Activated B cell treated with CpG ODN at 0.5 μM for 24 hours (primary cell): ENCODE measurements around the gene MIPEP. TPM values are rescaled to one million over a fixed set of nuclear protein-coding genes. Genes with fewer than 3 reads are reported as not detected.

Source experiments
- ATAC-seq: fragments of 200-7000 bp; cut with Tn5 transposase; one replicate; pipeline ENCODE4 v1.10.0; 2021; ENCODE audit warnings: low read depth, mild to moderate bottlenecking, moderate library complexity
- CTCF ChIA-PET: fragments of 350-600 bp; sonication (Branson Sonifier 250); formaldehyde crosslinking; loops from one replicate; lab custom pipeline; 2021; ENCODE audit warnings: antibody characterized with exemption; lab: Charles Lee
- POLR2A ChIA-PET: fragments of 350-600 bp; sonication (Branson Sonifier 250); formaldehyde crosslinking; loops from one replicate; lab custom pipeline; 2021; ENCODE audit warnings: antibody characterized with exemption; lab: Charles Lee
- DNase-seq: peaks from one replicate; pipeline ENCODE4 v3.0.0; 2022
- H3K27ac Mint-ChIP-seq: one replicate; pipeline ENCODE4 v1.8.0; 2020; ENCODE audit warnings: mixed read lengths
- H3K27me3 Mint-ChIP-seq: one replicate; pipeline ENCODE4 v1.8.0; 2021; ENCODE audit warnings: mixed read lengths
- H3K36me3 Mint-ChIP-seq: one replicate; pipeline ENCODE4 v1.8.0; 2021; ENCODE audit warnings: low read depth, mixed read lengths
- H3K4me1 Mint-ChIP-seq: one replicate; pipeline ENCODE4 v1.8.0; 2021; ENCODE audit warnings: mixed read lengths
- H3K4me3 Mint-ChIP-seq: one replicate; pipeline ENCODE4 v1.8.0; 2020; ENCODE audit warnings: mild to moderate bottlenecking, mixed read lengths
- H3K9me3 Mint-ChIP-seq: one replicate; pipeline ENCODE4 v1.8.0; 2020; ENCODE audit warnings: mixed read lengths
- CTCF ChIP-seq: fragments of 200-600 bp; IDR thresholded peaks from one replicate; pipeline ENCODE4 v1.8.0; 2022; ENCODE audit warnings: antibody characterized with exemption, mild to moderate bottlenecking
- intact Hi-C: fragments of 100-400 bp; cut with micrococcal nuclease; formaldehyde crosslinking; loops from one replicate; pipeline ENCODE4 v1.15.1; 2024
- total RNA-seq: library from RNA; stranded (reverse); gene quantifications from 2 replicates; pipeline ENCODE4 v1.2.3, GENCODE V29; 2022

The MIPEP gene
- total RNA-seq, 1 donor from 2014 or later: 19.7 TPM

DNA sequence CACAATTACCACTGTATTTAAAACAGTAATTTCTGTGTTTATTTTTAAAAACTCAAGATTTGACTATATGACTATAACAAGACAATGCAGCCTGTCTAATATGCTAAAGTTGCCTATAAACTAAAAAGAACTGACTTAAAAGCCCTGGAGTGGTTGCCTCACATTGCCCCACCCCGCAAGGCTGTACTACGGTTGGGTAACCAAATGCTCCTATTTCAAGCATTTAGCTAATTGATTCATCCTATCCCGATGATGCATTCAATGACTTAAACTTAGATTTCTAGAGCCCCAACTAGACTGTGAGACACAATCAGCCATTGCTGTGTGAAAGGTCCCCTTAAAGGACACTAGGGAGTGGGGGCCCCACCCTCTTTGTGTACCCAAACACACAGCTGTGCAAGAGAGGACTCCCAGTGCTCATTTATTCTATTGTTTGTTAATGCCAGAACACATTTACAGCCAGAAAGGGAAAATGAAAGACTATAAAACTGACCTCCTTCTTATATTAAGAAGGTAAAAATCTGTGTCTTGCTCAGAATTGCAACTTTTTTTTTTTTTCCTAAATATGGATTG lies 66.9 kb downstream of the MIPEP start:
- ATAC-seq (no peak), DNase-seq (no peak)
- intact Hi-C loops: no loop called here
- Mint-ChIP-seq H3K27ac (no peak overlapping the region), H3K4me1 (peaks cover 10% of the 10 kb centered on the region), H3K27me3 (no peaks in the 10 kb centered on the region), H3K36me3 (peaks cover 42% of the 10 kb centered on the region), H3K4me3 (no peak overlapping the region), H3K9me3 (peaks cover 11% of the 10 kb centered on the region)
- no peak for TF ChIP-seq CTCF
- POLR2A ChIA-PET: no interaction called here
- CTCF ChIA-PET: no interaction called here

DNA sequence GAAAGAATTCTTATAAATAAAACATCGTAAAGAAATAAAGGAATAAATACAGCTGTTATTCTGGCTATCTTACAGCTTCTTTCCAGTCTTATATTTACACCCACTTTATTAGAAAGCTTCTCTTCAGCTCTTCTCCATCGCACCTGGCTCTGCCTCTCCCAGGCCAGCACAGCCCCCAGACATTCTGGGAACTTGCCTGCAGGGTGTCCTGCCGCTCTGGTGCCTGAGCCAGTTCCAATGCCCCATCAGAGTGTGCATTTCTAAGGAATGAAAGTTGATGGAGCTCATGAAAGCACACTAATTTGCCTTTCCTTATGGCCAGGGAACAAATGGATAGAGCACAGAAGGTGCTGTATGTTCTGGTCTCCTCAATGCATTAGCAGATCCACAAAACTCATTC lies 68.7 kb downstream of the MIPEP start:
- Mint-ChIP-seq H3K36me3 (peaks cover 33% of the 10 kb centered on the region), H3K4me3 (no peak overlapping the region), H3K27ac (no peak overlapping the region), H3K9me3 (peaks cover 10% of the 10 kb centered on the region), H3K27me3 (no peaks in the 10 kb centered on the region), H3K4me1 (peaks cover 12% of the 10 kb centered on the region)
- ATAC-seq: no peak
- POLR2A ChIA-PET: no interaction called here
- CTCF ChIA-PET: interaction anchor here (1.4 kb wide), 1 partner anchor 9 kb away, joined by 4 read pairs; no protein-coding TSS in a partner anchor
- no peak for TF ChIP-seq CTCF
- no peak for DNase-seq
- intact Hi-C loops: loop anchor here (1.0 kb wide), 1 partner anchor 9 kb away; no protein-coding TSS in a partner anchor

GRCh38 chr13:23817830-23818229 lies 71.4 kb downstream of the MIPEP start:
- Mint-ChIP-seq H3K36me3 (peaks cover 15% of the 10 kb centered on the region), H3K4me3 (no peak overlapping the region), H3K27ac (no peak overlapping the region), H3K27me3 (no peaks in the 10 kb centered on the region), H3K4me1 (peaks cover 14% of the 10 kb centered on the region), H3K9me3 (no peaks in the 10 kb centered on the region)
- ChIA-PET POLR2A (interaction anchor here (0.6 kb wide), 1 partner anchor 10 kb away, joined by 3 read pairs; no protein-coding TSS in a partner anchor), CTCF (no interaction called here)
- intact Hi-C loops: no loop called here
- ATAC-seq (no peak), DNase-seq (no peak)
- TF ChIP-seq CTCF: no peak

GRCh38 chr13:23817136-23817535 lies 72.1 kb downstream of the MIPEP start:
- H3K27me3 Mint-ChIP-seq: no peaks in the 10 kb centered on the region
- no peak overlapping the region for H3K4me3 Mint-ChIP-seq
- CTCF ChIA-PET: no interaction called here
- peaks cover 15% of the 10 kb centered on the region for H3K4me1 Mint-ChIP-seq
- POLR2A ChIA-PET: no interaction called here
- DNase-seq (no peak), ATAC-seq (no peak)
- no peak for TF ChIP-seq CTCF
- no peaks in the 10 kb centered on the region for H3K9me3 Mint-ChIP-seq
- intact Hi-C loops: no loop called here
- H3K27ac Mint-ChIP-seq: no peak overlapping the region
- peaks cover 8% of the 10 kb centered on the region for H3K36me3 Mint-ChIP-seq

- H3K36me3 Mint-ChIP-seq: peaks cover 2% of the 10 kb centered on the region
- no peak for DNase-seq
- no peaks in the 10 kb centered on the region for H3K27me3 Mint-ChIP-seq
- CTCF ChIA-PET: no interaction called here
- no peak for TF ChIP-seq CTCF
- POLR2A ChIA-PET: no interaction called here
- no peak overlapping the region for H3K4me3 Mint-ChIP-seq
- intact Hi-C loops: loop anchor here (5.0 kb wide), 1 partner anchor 459 kb away; no protein-coding TSS in a partner anchor
- no peak overlapping the region for H3K27ac Mint-ChIP-seq
- peaks cover 42% of the 10 kb centered on the region for H3K4me1 Mint-ChIP-seq
- ATAC-seq: no peak
- no peaks in the 10 kb centered on the region for H3K9me3 Mint-ChIP-seq
Observed at GRCh38 chr13:23813635-23814034, 75.6 kb downstream of the MIPEP start.
